ENCODE measurements around the gene GJA3. TPM values are rescaled to one million over a fixed set of nuclear protein-coding genes. Genes with fewer than 3 reads are reported as not detected.

Gene GJA3
- polyA plus RNA-seq, 1 donor from 2014 or later, result 0.33 TPM

DNA sequence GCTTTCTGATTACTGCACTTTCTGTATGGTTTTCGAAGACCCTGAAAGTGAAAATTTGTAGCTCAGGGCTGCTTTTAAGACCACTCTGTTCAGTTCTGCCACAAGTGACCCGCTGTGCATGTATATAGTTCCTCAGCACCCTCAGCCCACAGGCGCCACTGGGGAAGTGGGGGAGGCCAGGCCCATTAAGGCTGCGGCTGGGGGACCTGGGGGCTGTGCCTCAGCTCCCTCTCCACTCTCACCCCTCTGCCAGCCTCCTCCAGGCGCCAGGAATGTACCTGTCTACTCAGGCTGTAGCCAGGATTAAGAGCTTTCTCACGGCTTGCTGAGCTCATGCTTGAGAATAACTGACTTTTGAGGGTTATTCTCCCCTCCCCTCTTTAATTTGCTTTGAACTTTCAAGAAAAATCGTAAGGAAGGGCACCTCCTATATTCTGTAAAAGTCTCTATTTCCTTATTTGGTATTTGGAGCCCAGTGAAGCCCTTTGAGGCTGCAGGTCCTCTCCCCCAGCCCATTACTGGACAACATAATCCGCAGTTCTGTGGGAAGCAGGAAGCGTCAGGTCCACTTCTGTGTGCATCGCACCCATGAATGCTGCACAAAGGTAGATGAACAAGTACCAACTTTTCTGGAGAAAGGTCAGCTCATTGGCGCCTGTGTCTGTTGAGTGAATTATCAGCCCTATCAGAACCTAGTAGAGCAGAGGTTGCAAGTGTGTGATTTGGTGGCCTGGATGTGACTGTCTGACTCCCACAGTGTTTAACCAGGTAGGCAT is 29.6 kb downstream of the GJA3 start:
- Mint-ChIP-seq H3K4me1 (peaks cover 0 to 4% (median 0%) of the 10 kb centered on the region in 3 donors), H3K27ac (no peak overlapping the region), H3K9me3 (no peaks in the 10 kb centered on the region), H3K27me3 (peaks cover 15% of the 10 kb centered on the region), H3K36me3 (no peaks in the 10 kb centered on the region), H3K4me3 (no peak overlapping the region)

DNA sequence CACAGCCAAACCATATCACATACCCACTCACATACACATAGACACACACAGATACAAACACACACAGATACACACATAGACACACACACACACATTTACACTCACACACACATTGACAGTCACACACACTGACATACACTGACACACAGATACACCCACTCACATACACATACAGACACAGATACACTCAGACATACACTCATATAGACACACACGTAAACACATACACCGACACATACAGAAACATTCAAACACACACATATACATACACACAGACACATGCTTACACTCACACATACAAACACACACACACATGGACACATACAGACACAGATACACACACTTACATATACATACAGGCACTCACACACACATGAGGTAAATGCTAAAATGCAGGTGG is 30.2 kb downstream of the GJA3 start:
- H3K36me3 Mint-ChIP-seq, result no peaks in the 10 kb centered on the region
- peaks cover 0 to 4% (median 2%) of the 10 kb centered on the region in 3 donors for H3K4me1 Mint-ChIP-seq
- H3K27ac Mint-ChIP-seq, result no peak overlapping the region
- peaks cover 15% of the 10 kb centered on the region for H3K27me3 Mint-ChIP-seq
- H3K4me3 Mint-ChIP-seq, result no peak overlapping the region
- no peaks in the 10 kb centered on the region for H3K9me3 Mint-ChIP-seq

DNA sequence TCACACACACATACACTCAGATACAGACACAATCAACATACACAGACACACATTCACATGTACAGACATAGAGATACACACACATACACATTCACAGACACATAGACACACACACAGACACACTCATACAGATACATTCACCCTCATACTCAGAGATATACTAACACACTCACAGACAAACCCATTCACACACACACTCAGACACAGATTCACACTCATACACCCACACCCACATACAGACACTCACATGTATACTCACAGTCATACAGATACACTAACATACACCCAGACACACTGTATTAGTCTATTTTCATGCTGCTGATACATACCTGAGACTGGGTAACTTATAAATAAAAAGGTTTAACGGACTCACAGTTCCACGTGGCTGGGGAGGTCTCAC is 30.8 kb downstream of the GJA3 start:
- Mint-ChIP-seq H3K27me3 (peaks cover 11% of the 10 kb centered on the region), H3K4me1 (peaks cover 0 to 6% (median 4%) of the 10 kb centered on the region in 3 donors), H3K36me3 (no peaks in the 10 kb centered on the region), H3K4me3 (no peak overlapping the region), H3K27ac (no peak overlapping the region), H3K9me3 (no peaks in the 10 kb centered on the region)

DNA sequence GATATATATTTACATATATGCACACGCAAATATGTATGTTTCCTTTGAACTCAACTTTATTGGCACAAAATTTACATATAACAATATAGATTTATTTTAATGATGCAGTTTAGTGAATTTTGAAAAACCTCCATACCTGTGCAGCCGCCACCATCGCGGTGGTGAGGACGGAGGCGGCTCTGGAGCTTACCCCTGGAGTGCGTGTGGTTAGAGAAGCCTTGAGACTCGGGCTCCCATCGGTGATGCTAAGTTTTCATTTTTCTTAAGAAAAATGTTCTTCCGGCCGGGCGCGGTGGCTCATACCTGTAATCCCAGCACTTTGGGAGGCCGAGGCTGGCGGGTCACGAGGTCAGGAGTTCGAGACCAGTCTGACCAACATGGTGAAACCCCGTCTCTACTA is 31.8 kb downstream of the GJA3 start:
- Mint-ChIP-seq H3K4me3 (peak overlapping the region in 2 of 4 donors; percentile 40 to 78), H3K36me3 (no peaks in the 10 kb centered on the region), H3K9me3 (no peaks in the 10 kb centered on the region), H3K4me1 (peaks cover 0 to 6% (median 4%) of the 10 kb centered on the region in 3 donors), H3K27me3 (peaks cover 17% of the 10 kb centered on the region), H3K27ac (no peak overlapping the region)

DNA sequence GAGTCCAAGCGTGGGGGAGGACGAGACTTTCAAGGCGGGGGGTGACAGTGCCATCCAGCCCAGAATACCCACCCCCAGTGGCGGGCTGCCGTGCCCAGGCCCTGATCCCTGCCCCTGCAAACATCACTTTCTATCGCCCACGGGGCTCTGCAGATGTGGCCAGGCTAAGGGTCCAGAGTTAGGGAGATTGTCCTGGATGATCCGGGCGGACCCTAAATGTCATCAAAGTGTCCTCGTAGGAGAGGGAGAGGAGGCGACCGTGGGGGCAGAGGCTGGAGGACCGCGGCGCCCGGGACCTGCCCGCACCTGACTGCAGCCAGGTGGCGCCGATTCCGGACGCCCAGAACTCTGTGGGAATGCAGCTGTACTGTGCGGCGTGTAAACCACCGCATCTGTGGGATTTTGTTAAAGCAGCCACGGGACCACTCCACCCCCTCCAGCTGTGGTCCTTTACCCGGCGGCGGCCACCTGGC is 32.4 kb downstream of the GJA3 start:
- Mint-ChIP-seq H3K9me3 (no peaks in the 10 kb centered on the region), H3K36me3 (no peaks in the 10 kb centered on the region), H3K27me3 (peaks cover 16% of the 10 kb centered on the region), H3K4me3 (peak overlapping the region; percentile 40 to 90 (median 77)), H3K27ac (no peak overlapping the region), H3K4me1 (peaks cover 0 to 6% (median 4%) of the 10 kb centered on the region in 3 donors)

DNA sequence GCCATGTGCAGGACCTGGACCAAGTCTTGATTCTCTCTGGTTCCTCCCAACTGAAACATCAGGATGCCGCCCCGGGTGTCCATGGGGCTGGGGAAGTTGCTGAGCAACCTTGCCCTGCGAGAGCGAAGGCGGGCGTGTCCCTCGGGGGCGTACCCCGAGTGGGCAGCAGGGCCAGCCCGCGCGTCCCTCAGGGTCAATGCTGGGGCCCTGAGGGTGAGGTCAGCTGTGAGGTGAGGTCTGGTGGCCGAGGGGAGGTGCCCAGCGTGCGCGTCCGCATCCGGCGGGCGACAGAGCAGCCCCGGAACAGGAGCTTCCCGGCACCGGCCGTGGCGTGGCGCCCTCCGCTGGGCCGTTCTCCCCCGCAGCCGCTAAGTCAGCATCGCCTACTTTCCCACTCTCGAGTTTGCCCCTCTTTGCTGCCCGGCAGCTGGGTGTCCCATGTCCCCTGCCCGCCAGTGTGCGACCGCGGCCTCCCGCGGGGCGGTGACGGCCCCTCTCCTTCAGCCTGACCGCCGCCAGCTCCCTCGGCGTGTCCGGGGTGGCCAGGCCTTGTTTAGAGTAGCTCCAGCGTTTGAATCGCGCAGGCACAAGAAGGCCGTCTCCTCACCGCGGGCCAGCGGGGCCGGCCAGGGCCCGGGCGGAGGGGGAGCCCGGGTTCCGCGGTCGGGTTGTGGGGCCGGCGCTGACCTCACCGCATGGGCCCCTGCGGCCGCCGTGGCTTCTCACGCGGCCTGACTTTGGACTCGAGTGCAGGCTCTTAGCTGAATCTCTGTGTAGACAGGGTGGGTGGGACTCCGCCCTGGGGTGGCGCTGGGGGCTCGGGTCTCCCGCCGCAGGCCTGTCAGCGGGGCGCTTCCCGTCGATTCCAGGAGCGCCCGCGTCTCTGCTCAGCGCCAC is 33.0 kb downstream of the GJA3 start:
- peaks cover 0 to 6% (median 4%) of the 10 kb centered on the region in 3 donors for H3K4me1 Mint-ChIP-seq
- H3K4me3 Mint-ChIP-seq, result peak overlapping the region; percentile 39 to 90 (median 78)
- H3K9me3 Mint-ChIP-seq, result no peaks in the 10 kb centered on the region
- no peaks in the 10 kb centered on the region for H3K36me3 Mint-ChIP-seq
- H3K27me3 Mint-ChIP-seq, result peaks cover 15% of the 10 kb centered on the region
- no peak overlapping the region for H3K27ac Mint-ChIP-seq

DNA sequence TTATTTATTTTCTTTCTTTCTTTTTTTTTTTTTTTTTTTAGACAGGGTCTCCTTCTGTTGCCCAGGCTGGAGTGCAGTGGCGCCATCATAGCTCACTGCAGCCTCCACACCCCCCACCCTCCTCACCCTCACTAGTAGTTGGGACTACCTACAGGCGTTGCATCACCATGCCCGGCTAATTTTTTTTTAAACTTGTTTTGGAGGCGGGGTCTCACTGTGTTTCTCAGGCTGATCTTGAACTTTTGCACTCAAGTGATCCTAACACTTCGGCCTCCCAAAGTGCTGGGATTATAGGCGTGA is 33.6 kb downstream of the GJA3 start:
- Mint-ChIP-seq H3K27me3 (peaks cover 15% of the 10 kb centered on the region), H3K4me3 (peak overlapping the region; percentile 39 to 80 (median 73)), H3K4me1 (peaks cover 0 to 6% (median 4%) of the 10 kb centered on the region in 3 donors)

DNA sequence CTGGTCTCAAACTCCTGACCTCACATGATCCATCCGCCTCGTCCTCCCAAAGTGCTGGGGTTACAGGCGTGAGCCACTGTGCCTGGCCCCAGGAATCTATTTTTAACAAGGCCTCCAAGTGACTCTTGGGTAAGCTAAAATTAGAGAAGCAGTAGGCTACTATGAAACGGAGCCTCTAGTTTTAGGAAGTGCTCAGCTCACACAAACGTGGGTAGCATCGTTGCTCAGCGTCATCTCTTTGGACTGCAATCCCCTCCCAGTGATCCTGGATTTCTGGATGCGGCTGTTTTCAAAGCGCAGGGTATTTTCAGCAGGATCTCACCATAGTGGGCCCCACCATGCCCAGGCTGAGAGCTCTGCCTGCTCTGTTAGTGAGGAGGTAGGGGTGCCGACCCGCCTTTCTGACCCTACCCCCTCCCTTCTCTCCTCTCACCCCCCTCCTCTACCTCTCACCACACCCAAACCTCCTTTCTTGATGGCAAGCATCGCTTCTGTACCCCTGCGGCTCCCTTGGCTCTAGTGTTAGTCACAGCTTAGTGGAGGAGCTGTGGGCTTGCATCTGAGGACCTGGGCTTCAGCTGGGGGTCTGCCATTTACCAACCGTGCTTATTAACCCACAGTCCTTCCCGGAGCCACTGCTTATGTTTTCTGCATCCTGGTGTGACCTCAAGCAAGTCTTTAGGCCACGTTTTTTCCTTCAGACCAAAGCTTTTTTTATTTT is 34.2 kb downstream of the GJA3 start:
- Mint-ChIP-seq H3K4me1 (peaks cover 0 to 6% (median 4%) of the 10 kb centered on the region in 3 donors), H3K27ac (no peak overlapping the region), H3K9me3 (no peaks in the 10 kb centered on the region), H3K27me3 (peaks cover 15% of the 10 kb centered on the region), H3K36me3 (no peaks in the 10 kb centered on the region), H3K4me3 (peak overlapping the region in 3 of 4 donors; percentile 23 to 80 (median 34))

More for the DNA sequence above, 33.6 kb downstream of the GJA3 start:
- Mint-ChIP-seq H3K27ac (no peak overlapping the region), H3K9me3 (no peaks in the 10 kb centered on the region), H3K36me3 (no peaks in the 10 kb centered on the region)

DNA sequence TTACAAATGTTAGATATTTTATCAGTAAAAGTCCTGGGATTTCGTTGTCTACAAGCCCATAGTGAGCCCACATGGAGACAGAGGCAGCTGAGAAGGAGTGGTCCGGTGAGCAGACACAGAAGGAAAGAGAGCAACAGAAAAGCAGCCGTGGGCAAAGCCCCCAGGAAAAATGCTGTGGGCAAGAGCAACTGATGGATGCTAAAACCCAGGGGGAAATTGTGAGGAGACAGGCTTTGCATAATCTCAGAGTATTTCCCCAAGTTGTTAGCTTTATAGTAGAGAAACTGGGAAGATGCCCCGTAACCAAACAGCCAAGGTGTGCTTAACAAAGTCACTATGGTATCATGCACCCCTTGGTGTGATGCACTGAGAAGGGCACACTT is 35.1 kb downstream of the GJA3 start:
- Mint-ChIP-seq H3K27me3 (peaks cover 15% of the 10 kb centered on the region), H3K36me3 (no peaks in the 10 kb centered on the region), H3K4me3 (peak overlapping the region in 1 of 4 donors; percentile 66), H3K27ac (no peak overlapping the region), H3K9me3 (no peaks in the 10 kb centered on the region), H3K4me1 (peaks cover 0 to 11% (median 7%) of the 10 kb centered on the region in 3 donors)

DNA sequence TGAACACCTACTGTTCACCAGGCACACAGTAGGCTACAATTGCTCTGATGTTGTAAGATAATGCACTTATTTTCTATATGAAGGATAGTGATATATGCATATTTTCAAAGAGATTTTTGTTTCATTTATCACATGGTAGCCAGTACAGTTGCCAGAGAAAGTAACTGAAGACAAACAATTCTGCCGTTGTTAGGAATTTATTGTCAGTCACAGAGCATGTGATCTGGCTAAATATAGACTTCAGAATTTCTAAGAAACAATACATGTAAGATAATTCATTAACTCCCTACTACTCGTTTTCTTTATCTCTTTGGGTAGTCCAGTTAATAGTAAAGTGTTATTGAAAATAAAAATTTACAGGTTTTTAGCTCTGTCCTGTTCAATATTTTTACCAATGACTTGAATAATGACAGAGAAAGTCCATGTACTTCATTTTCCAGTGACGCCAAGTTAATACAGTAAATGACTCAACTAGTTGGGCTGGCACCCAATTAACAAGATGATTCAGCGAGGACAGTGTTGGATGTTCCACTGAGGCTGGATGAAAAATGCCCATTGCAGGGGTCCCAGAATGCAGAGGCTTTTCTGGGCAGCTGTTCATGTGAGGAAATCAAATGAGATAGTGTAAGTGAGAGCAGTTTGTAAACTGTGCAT is 35.6 kb downstream of the GJA3 start:
- Mint-ChIP-seq H3K27ac (no peak overlapping the region), H3K9me3 (no peaks in the 10 kb centered on the region), H3K36me3 (no peaks in the 10 kb centered on the region), H3K27me3 (peaks cover 17% of the 10 kb centered on the region), H3K4me1 (peaks cover 0 to 16% (median 10%) of the 10 kb centered on the region in 3 donors), H3K4me3 (peak overlapping the region in 1 of 4 donors; percentile 66)

DNA sequence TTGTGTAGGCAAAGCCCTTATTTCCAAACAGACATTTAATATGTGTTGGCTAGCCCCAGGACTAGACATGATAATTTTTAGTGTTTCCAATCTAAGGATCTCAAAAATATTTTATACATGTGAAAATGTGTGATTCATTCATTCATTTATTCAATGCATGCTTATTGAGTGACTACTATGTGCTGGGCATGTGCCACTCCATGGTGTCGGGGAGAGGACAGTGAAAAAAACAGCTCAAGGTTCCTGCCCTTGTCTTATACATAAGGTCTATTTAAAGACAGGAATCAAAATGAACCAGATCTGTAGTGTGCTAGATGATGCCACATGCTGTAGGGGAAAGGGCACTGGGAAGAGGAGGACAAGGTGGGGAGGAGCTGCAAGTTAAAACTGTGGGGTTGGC is 36.5 kb downstream of the GJA3 start:
- Mint-ChIP-seq H3K27ac (peak overlapping the region in 1 of 3 donors; percentile 33), H3K4me3 (no peak overlapping the region), H3K27me3 (peaks cover 20% of the 10 kb centered on the region), H3K36me3 (no peaks in the 10 kb centered on the region), H3K9me3 (no peaks in the 10 kb centered on the region), H3K4me1 (peaks cover 4 to 23% (median 17%) of the 10 kb centered on the region in 3 donors)

DNA sequence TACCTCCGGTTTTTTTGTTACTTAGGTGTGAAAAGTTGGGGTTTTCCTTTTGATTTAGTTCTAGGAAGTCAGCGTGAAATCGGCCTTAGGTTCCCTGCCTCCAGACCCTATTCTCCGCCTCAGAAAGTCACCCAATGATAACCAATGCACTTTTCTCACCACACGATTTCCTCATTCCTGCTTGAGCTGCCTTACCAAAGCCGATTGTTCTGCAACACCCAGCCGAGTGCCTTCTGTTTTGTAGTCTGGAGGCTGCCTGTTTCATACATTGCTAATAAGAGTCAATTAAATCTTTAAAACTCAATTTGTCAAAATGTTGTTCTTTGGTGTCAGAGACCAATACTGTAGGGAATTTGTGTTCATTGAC is 39.7 kb downstream of the GJA3 start:
- peaks cover 13% of the 10 kb centered on the region for H3K27me3 Mint-ChIP-seq
- H3K9me3 Mint-ChIP-seq, result no peaks in the 10 kb centered on the region
- peak overlapping the region; percentile 41 to 97 (median 89) for H3K4me3 Mint-ChIP-seq
- H3K27ac Mint-ChIP-seq, result no peak overlapping the region
- H3K36me3 Mint-ChIP-seq, result no peaks in the 10 kb centered on the region
- H3K4me1 Mint-ChIP-seq, result peaks cover 7 to 28% (median 14%) of the 10 kb centered on the region in 3 donors

DNA sequence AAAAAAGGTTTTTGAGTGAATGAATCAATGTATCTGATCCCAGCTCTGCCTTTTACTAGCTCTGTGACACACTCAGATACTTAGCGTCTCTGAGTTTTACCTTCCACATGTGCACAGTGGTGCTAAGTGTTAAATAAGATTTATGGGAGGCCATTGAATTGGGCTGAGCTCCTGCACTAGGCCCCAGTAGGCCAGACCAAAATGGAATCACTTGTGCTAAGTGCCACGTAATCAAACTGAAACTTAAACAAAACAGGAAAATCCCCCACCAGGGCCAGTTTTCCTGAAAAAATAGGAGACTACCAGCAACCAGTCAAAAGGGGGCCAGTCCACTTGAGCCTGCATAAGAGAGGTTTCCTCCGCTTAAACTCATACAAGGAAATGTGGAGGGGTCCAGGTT is 40.9 kb downstream of the GJA3 start:
- Mint-ChIP-seq H3K9me3 (no peaks in the 10 kb centered on the region), H3K4me3 (peak overlapping the region; percentile 85 to 97 (median 92)), H3K27me3 (peaks cover 13% of the 10 kb centered on the region), H3K4me1 (peaks cover 7 to 21% (median 14%) of the 10 kb centered on the region in 3 donors), H3K36me3 (no peaks in the 10 kb centered on the region), H3K27ac (peak overlapping the region in 2 of 3 donors; percentile 5 to 62)

All from IgD-negative memory B cell (primary cell).